LNCAP (cell line): ENCODE results near the gene SCIN.

Source experiments
- CTCF ChIP-seq: fragments of 450-650 bp; IDR thresholded peaks from 2 replicates; pipeline ENCODE4 v1.5.1; 2017; ENCODE audit warnings: mild to moderate bottlenecking

Gene SCIN

DNA sequence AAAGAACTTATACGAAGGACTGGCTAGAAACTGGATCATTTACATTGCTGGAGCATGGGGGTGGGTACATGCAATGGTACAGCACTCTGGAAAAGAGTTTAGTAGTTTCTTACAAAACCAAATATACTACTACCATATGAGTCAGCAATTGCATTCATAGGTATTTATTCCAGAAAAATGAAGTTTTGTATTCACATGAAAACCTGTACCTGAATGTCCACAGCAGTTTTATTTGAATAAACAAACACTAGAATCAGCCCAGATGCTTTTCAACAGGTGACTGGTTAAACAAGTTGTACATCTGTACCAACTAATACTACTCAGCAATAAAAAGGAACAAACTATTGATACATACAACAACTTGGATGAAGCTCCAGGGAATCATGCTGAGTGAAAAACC is 3.4 kb downstream of the SCIN start:
- TF ChIP-seq CTCF: no peak

- no peak for TF ChIP-seq CTCF
Measured at GRCh38 chr7:12578930-12579640, 8.6 kb downstream of the SCIN start.

- TF ChIP-seq CTCF: no peak
Measured at GRCh38 chr7:12581897-12582296, 11.4 kb downstream of the SCIN start.

DNA sequence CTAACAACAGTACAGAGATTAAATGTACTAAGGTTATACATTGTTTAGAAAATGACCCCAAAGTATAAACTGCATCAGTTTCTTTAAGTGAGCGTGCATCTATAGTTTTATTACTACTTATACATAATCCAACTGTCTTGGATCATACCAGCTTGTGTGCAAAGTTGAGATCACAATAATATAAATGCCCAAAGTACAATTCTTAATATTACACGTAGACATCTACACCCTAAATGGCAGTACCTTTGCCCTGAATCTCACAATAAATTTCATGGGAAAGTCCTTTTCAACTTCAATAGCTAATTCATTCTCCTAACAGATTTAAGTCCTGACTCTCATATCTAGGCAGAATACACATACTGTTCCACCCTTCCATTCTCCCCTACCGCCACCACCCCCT is 11.8 kb downstream of the SCIN start:
- no peak for TF ChIP-seq CTCF

- no peak for TF ChIP-seq CTCF
Measured at GRCh38 chr7:12583176-12583575, 12.7 kb downstream of the SCIN start.

DNA sequence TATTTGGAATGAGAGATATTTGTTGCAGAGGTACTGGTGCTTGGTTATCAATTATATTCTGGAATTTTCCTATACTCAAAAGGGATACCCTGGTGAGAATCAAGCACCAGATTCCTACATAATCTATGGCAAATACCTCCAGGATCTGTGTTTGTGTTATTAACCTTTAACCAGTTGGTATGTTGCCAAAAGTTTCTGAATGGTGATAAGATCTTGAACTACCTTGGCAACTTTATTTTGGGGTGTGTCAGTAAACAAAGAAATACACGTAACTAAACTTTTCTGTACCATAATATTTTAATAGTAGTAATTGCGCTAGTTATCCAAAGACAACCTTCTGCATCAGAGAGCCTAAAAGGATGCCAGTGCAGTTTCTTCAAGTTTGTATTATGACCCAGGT is 13.4 kb downstream of the SCIN start:
- TF ChIP-seq CTCF: no peak

- TF ChIP-seq CTCF: no peak
Measured at GRCh38 chr7:12584930-12585329, 14.4 kb downstream of the SCIN start.

- TF ChIP-seq CTCF: no peak
Measured at GRCh38 chr7:12586271-12586670, 15.8 kb downstream of the SCIN start.
